Lower lobe of right lung (tissue), 2 donors: ENCODE results near the gene NSUN6. TPM values are rescaled to one million over a fixed set of nuclear protein-coding genes. Genes with fewer than 3 reads are reported as not detected.

Source experiments
- ATAC-seq, 2 donors: fragments of 200-7000 bp; cut with Tn5 transposase; one replicate each; pipeline ENCODE4 v1.9.1; 2020 to 2022; ENCODE audit warnings: mild to moderate bottlenecking in 2 of 2, moderate library complexity in 2 of 2
- DNase-seq: peaks from one replicate; pipeline ENCODE4 v3.0.0-alpha.2; 2020
- H3K27ac ChIP-seq: fragments of 200-600 bp; one replicate; pipeline ENCODE4 v1.8.0; 2022
- H3K27me3 ChIP-seq: fragments of 200-600 bp; one replicate; pipeline ENCODE4 v1.8.0; 2022; ENCODE audit warnings: low read depth
- H3K36me3 ChIP-seq: fragments of 200-600 bp; one replicate; pipeline ENCODE4 v1.8.0; 2022; ENCODE audit warnings: mild to moderate bottlenecking
- H3K4me1 ChIP-seq: fragments of 200-600 bp; one replicate; pipeline ENCODE4 v1.8.0; 2022
- H3K4me3 ChIP-seq: fragments of 200-600 bp; one replicate; pipeline ENCODE4 v1.8.0; 2022; ENCODE audit warnings: mild to moderate bottlenecking
- H3K9me3 ChIP-seq: fragments of 200-600 bp; one replicate; pipeline ENCODE4 v1.8.0; 2022
- intact Hi-C: fragments of 100-400 bp; cut with DNase I; formaldehyde crosslinking; loops from one replicate; pipeline ENCODE4 v1.11.0; 2022
- total RNA-seq: library from RNA; stranded (reverse); fragmentation: NEBNext Ultra II Directional; extraction: Animal tissue kit (Norgen Biotek cat#: 25700); gene quantifications from one replicate; pipeline ENCODE4 v1.2.1, GENCODE V29; 2021
- TF ChIP-seq, protein P1 (sequence below): fragments of 200-600 bp; IDR thresholded peaks from one replicate; pipeline ENCODE4 v1.8.0; 2022; ENCODE audit warnings: antibody characterized with exemption, mild to moderate bottlenecking
- donor health status: DM: no; HTN: yes; CAD: no; lungs with severe emphysema.

Gene NSUN6
- total RNA-seq, 1 donor from 2014 or later: 13.1 TPM

DNA sequence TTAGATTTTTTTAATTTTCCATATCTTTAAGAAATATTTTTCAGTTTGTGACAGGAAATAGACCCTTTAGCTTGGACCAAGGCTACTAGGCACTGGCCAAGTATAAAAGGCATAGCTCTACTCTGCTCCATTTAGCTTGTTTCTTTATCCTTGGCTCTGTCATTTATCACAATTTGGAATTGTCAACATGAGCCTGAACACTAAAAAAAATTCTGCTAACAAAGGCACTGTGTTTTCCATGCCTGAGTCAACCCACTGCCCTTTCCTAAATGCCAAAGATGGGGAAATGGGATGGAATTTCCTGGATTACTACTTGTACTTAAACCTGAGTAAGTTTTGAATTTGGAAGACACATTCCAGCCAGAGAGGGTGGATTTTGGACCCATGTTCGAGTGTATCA lies 128.4 kb downstream of the NSUN6 start:
- no peak overlapping the region for H3K4me3 ChIP-seq
- no peaks in the 10 kb centered on the region for H3K27me3 ChIP-seq
- intact Hi-C loops: no loop called here
- ATAC-seq: no peak
- H3K27ac ChIP-seq: no peak overlapping the region
- H3K9me3 ChIP-seq: no peaks in the 10 kb centered on the region
- no peak for DNase-seq
- no peaks in the 10 kb centered on the region for H3K4me1 ChIP-seq
- H3K36me3 ChIP-seq: no peaks in the 10 kb centered on the region
- TF ChIP-seq, protein P1, sequence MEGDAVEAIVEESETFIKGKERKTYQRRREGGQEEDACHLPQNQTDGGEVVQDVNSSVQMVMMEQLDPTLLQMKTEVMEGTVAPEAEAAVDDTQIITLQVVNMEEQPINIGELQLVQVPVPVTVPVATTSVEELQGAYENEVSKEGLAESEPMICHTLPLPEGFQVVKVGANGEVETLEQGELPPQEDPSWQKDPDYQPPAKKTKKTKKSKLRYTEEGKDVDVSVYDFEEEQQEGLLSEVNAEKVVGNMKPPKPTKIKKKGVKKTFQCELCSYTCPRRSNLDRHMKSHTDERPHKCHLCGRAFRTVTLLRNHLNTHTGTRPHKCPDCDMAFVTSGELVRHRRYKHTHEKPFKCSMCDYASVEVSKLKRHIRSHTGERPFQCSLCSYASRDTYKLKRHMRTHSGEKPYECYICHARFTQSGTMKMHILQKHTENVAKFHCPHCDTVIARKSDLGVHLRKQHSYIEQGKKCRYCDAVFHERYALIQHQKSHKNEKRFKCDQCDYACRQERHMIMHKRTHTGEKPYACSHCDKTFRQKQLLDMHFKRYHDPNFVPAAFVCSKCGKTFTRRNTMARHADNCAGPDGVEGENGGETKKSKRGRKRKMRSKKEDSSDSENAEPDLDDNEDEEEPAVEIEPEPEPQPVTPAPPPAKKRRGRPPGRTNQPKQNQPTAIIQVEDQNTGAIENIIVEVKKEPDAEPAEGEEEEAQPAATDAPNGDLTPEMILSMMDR: no peak

DNA sequence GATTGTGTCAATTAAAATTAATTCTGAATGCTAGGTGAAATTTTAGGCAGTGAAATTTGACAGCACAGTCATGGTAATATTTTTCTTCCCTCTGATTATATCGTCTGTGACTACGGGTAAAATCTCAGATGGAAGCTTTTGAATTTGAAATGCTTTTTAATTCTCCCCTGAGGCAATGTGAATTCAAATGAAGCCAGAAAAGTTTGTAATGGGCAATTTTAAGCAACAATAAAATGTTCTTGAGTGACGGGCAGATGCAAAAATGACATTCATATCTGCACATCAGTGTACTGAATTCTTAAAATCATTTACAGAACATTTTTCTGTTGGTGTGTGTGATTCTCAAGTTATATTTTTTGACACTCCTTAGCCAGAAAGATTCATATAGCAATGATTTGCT lies 134.5 kb downstream of the NSUN6 start:
- no peaks in the 10 kb centered on the region for H3K36me3 ChIP-seq
- no peaks in the 10 kb centered on the region for H3K9me3 ChIP-seq
- no peak for DNase-seq
- H3K27me3 ChIP-seq: no peaks in the 10 kb centered on the region
- intact Hi-C loops: no loop called here
- TF ChIP-seq, protein P1: no peak
- no peaks in the 10 kb centered on the region for H3K4me1 ChIP-seq
- H3K4me3 ChIP-seq: no peak overlapping the region
- ATAC-seq: no peak
- no peak overlapping the region for H3K27ac ChIP-seq

DNA sequence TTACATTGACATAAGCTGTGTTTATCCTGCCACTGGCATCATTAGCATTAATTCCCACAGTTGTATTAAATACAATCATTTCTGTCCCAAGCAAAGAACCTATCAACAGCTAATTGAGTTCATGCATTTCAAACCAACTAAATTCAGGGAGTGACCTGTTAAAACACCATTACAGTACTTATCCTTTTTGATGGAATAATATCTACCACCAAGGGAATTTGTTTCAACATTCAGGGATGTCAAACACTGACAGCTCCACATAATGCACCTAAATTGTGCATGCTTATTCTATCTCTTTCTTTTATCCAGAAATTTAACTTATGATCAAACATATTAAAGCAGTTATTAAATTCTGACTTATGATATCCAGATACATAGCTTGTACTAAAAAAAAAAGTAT lies 136.8 kb downstream of the NSUN6 start:
- intact Hi-C loops: no loop called here
- DNase-seq: no peak

DNA sequence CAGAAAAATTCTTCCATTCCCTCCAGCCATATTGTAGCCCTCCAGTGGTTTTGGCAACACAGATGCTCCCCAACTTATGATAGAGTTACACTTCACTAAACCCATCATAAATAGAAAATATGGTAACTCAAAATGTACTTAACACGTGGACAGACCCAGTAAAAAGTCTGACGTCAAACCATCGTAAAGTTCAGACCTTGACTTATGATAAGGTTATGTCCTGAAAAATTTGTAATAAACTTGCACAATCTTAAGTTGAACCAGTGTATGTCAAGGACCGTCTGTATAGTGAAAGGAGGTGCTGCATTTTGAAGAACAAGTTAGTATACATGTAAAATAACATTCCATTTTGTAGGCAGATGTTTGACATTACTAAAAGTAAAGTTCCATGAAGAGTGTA lies 142.8 kb downstream of the NSUN6 start:
- no peaks in the 10 kb centered on the region for H3K4me1 ChIP-seq
- no peaks in the 10 kb centered on the region for H3K9me3 ChIP-seq
- TF ChIP-seq, protein P1: no peak
- no peak overlapping the region for H3K27ac ChIP-seq
- no peak for ATAC-seq
- H3K27me3 ChIP-seq: no peaks in the 10 kb centered on the region
- H3K36me3 ChIP-seq: no peaks in the 10 kb centered on the region
- DNase-seq: no peak
- intact Hi-C loops: no loop called here
- H3K4me3 ChIP-seq: no peak overlapping the region

More for the DNA sequence above, 136.8 kb downstream of the NSUN6 start:
- Histone ChIP-seq H3K27me3 (no peaks in the 10 kb centered on the region), H3K9me3 (no peaks in the 10 kb centered on the region), H3K27ac (no peak overlapping the region), H3K4me1 (no peaks in the 10 kb centered on the region), H3K36me3 (no peaks in the 10 kb centered on the region), H3K4me3 (no peak overlapping the region)
- no peak for ATAC-seq
- TF ChIP-seq, protein P1: no peak

DNA sequence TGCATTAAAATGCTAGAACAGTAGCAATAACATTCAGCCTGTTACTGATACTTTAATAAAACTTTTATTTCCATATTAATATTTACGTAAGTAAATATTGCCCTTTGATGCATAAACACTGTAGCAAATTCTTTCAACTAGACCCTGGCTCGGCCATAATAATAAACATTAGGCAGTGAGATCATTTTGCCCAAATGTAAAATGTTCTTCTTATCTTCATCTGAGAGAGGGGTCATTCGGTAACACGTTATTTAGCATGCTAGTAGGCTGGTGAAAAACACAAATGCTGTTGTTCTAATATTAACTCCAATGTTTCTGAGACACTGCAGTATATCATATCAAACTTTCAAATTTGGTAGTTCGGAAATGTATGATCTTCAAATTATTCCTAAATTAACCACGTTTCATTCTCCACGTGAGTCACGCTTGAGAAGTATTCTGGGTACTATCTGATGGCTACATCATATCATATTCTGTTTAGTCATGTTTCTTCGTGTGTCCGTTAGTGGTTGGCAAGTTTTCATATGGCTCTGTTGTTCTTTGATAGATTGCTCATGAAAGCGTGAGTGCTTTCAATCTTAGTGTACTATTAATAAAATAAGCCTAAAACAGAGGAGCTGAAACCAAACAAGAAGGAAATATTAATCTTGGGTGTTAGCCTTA lies 145.8 kb downstream of the NSUN6 start:
- Histone ChIP-seq H3K4me3 (no peak overlapping the region), H3K36me3 (no peaks in the 10 kb centered on the region), H3K27me3 (no peaks in the 10 kb centered on the region), H3K4me1 (no peaks in the 10 kb centered on the region), H3K27ac (no peak overlapping the region), H3K9me3 (no peaks in the 10 kb centered on the region)
- DNase-seq: no peak
- intact Hi-C loops: no loop called here
- no peak for ATAC-seq
- TF ChIP-seq, protein P1: no peak
